H9 (cell line): ENCODE results near the gene RIPOR1. TPM values are rescaled to one million over a fixed set of nuclear protein-coding genes. Genes with fewer than 3 reads are reported as not detected.

Experiments used
- DNase-seq: peaks from one replicate; pipeline ENCODE4 v3.0.0-alpha.2; 2017
- H2AFZ ChIP-seq: one replicate; pipeline ENCODE4 v1.6.1; 2013; ENCODE audit warnings: mild to moderate bottlenecking, low read length, control low read depth, moderate library complexity
- H2AK5ac ChIP-seq: 2 replicates; pipeline ENCODE4 v1.6.1; 2013; ENCODE audit warnings: low read length, control low read depth, mixed read lengths; ENCODE audit not compliant: insufficient read length
- H2BK120ac ChIP-seq: one replicate; pipeline ENCODE4 v1.6.1; 2013; ENCODE audit warnings: low read depth, mild to moderate bottlenecking, low read length, control low read depth, inconsistent platforms; ENCODE audit not compliant: poor library complexity, severe bottlenecking
- H2BK12ac ChIP-seq: 2 replicates; pipeline ENCODE4 v1.6.1; 2013; ENCODE audit warnings: low read length, control low read depth, mixed read lengths, low read depth; ENCODE audit not compliant: insufficient read length
- H2BK15ac ChIP-seq: 2 replicates; pipeline ENCODE4 v1.6.1; 2013; ENCODE audit warnings: low read depth, low read length, control low read depth
- H2BK20ac ChIP-seq: one replicate; pipeline ENCODE4 v1.6.1; 2013; ENCODE audit warnings: low read depth, mild to moderate bottlenecking, low read length, control low read depth, inconsistent platforms; ENCODE audit not compliant: poor library complexity, severe bottlenecking
- H2BK5ac ChIP-seq: 2 replicates; pipeline ENCODE4 v1.6.1; 2013; ENCODE audit warnings: low read length, control low read depth, mixed read lengths; ENCODE audit not compliant: insufficient read length
- H3K14ac ChIP-seq: 2 replicates; pipeline ENCODE4 v1.6.1; 2013; ENCODE audit warnings: low read length, control low read depth; ENCODE audit not compliant: insufficient read depth
- H3K18ac ChIP-seq: 2 replicates; pipeline ENCODE4 v1.6.1; 2013; ENCODE audit warnings: low read depth, mild to moderate bottlenecking, mixed read lengths, low read length, control low read depth; ENCODE audit not compliant: insufficient read length
- H3K23ac ChIP-seq: 2 replicates; pipeline ENCODE4 v1.6.1; 2013; ENCODE audit warnings: low read length, control low read depth, mixed read lengths, low read depth; ENCODE audit not compliant: insufficient read length
- H3K23me2 ChIP-seq: 2 replicates; pipeline ENCODE4 v1.6.1; 2013; ENCODE audit warnings: low read depth, mild to moderate bottlenecking, mixed read lengths, low read length, control low read depth; ENCODE audit not compliant: insufficient read length, poor library complexity, severe bottlenecking
- H3K27ac ChIP-seq: 2 replicates; pipeline ENCODE4 v1.5.1; 2013; ENCODE audit warnings: low read length, control low read depth, mixed read lengths, low read depth; ENCODE audit not compliant: insufficient read length
- H3K27me3 ChIP-seq: 2 replicates; pipeline ENCODE4 v1.6.1; 2013; ENCODE audit warnings: low read length, control low read depth, inconsistent platforms; ENCODE audit not compliant: insufficient read depth
- H3K4ac ChIP-seq: 2 replicates; pipeline ENCODE4 v1.6.1; 2013; ENCODE audit warnings: low read depth, mild to moderate bottlenecking, control low read depth, inconsistent platforms, low read length, moderate library complexity
- H3K4me1 ChIP-seq: 2 replicates; pipeline ENCODE4 v1.6.1; 2013; ENCODE audit warnings: low read length, control low read depth, inconsistent platforms; ENCODE audit not compliant: insufficient read depth
- H3K4me2 ChIP-seq: 2 replicates; pipeline ENCODE4 v1.6.1; 2013; ENCODE audit warnings: low read length, control low read depth, mixed read lengths; ENCODE audit not compliant: insufficient read length, insufficient read depth
- H3K56ac ChIP-seq: 2 replicates; pipeline ENCODE4 v1.6.1; 2013; ENCODE audit warnings: low read depth, mild to moderate bottlenecking, mixed read lengths, low read length, control low read depth; ENCODE audit not compliant: insufficient read length
- H3K79me1 ChIP-seq: 2 replicates; pipeline ENCODE4 v1.6.1; 2013; ENCODE audit warnings: low read depth, mild to moderate bottlenecking, moderate library complexity, low read length, control low read depth, inconsistent platforms; ENCODE audit not compliant: insufficient read depth, poor library complexity, severe bottlenecking
- H3K79me2 ChIP-seq: 2 replicates; pipeline ENCODE4 v1.6.1; 2013; ENCODE audit warnings: low read length, control low read depth, inconsistent platforms; ENCODE audit not compliant: insufficient read depth
- H3K9ac ChIP-seq: 2 replicates; pipeline ENCODE4 v1.6.1; 2013; ENCODE audit warnings: low read length, control low read depth, mixed read lengths; ENCODE audit not compliant: insufficient read length; ENCODE audit errors: extremely low read depth
- H3K9me3 ChIP-seq: one replicate; pipeline ENCODE4 v1.6.1; 2013; ENCODE audit warnings: low read depth, low read length, inconsistent platforms; ENCODE audit not compliant: control insufficient read depth
- H3T11ph ChIP-seq: one replicate; pipeline ENCODE4 v1.6.1; 2013; ENCODE audit warnings: mild to moderate bottlenecking, low read length, control low read depth, inconsistent platforms
- H4K20me1 ChIP-seq: one replicate; pipeline ENCODE4 v1.6.1; 2013; ENCODE audit not compliant: control insufficient read depth, insufficient read length, insufficient read depth
- H4K5ac ChIP-seq: 2 replicates; pipeline ENCODE4 v1.6.1; 2013; ENCODE audit warnings: low read depth, mild to moderate bottlenecking, mixed read lengths, low read length, control low read depth; ENCODE audit not compliant: insufficient read length
- H4K8ac ChIP-seq: replicated peaks from 2 replicates; pipeline ENCODE4 v1.6.1; 2013; ENCODE audit warnings: low read length, control low read depth, mixed read lengths, low read depth; ENCODE audit not compliant: insufficient read length
- H4K91ac ChIP-seq: 2 replicates; pipeline ENCODE4 v1.6.1; 2013; ENCODE audit warnings: low read depth, mild to moderate bottlenecking, moderate library complexity, mixed read lengths, low read length, control low read depth; ENCODE audit not compliant: insufficient read length
- H3K27ac Mint-ChIP-seq, 3 experiments: 2 replicates in 2 of 3; 3 replicates in 1 of 3; pipeline ENCODE4 v1.8.0; 2020 to 2021; ENCODE audit warnings: mixed read lengths in 3 of 3, mild to moderate bottlenecking in 1 of 3, moderate library complexity in 1 of 3
- H3K27me3 Mint-ChIP-seq: 2 replicates; pipeline ENCODE4 v1.8.0; 2021; ENCODE audit warnings: low read depth, mild to moderate bottlenecking, moderate library complexity, mixed read lengths
- H3K36me3 Mint-ChIP-seq, 3 experiments: 2 replicates in 2 of 3; 3 replicates in 1 of 3; pipeline ENCODE4 v1.8.0; 2020 to 2021; ENCODE audit warnings: low read depth in 3 of 3, mixed read lengths in 3 of 3; ENCODE audit not compliant: insufficient read depth in 1 of 3
- H3K4me1 Mint-ChIP-seq, 2 experiments: 2 replicates each; pipeline ENCODE4 v1.8.0; 2020; ENCODE audit warnings: mixed read lengths in 2 of 2
- H3K4me3 Mint-ChIP-seq, 2 experiments: 2 replicates in 1 of 2; 3 replicates in 1 of 2; pipeline ENCODE4 v1.8.0; 2020 to 2021; ENCODE audit warnings: mild to moderate bottlenecking in 2 of 2, mixed read lengths in 2 of 2, moderate library complexity in 1 of 2
- H3K9me3 Mint-ChIP-seq, 2 experiments: 2 replicates in 1 of 2; 3 replicates in 1 of 2; pipeline ENCODE4 v1.8.0; 2020; ENCODE audit warnings: mild to moderate bottlenecking in 2 of 2, mixed read lengths in 2 of 2, moderate library complexity in 1 of 2
- WGBS: extraction: QIAGEN DNeasy Blood & Tissue Kit; methylation state at CpG from one replicate; pipeline ENCODE4 v1.1.7; 2013; ENCODE audit warnings: missing lambda C conversion rate, low lambda C conversion rate, mixed read lengths; ENCODE audit not compliant: insufficient read length; ENCODE audit errors: extremely low coverage; 5-methylcytosine and 5-hydroxymethylcytosine counted together
- total RNA-seq: library from RNA; stranded (reverse); gene quantifications from 2 replicates; pipeline ENCODE4 v1.2.1, GENCODE V29; 2021
- TF ChIP-seq, protein P1 (sequence below): fragments of 200-600 bp; sonication (generic); conservative IDR thresholded peaks from 3 replicates; pipeline ENCODE4 v1.8.0; 2021; ENCODE audit warnings: antibody characterized with exemption, mild to moderate bottlenecking

The RIPOR1 gene
- total RNA-seq, 1 experiment from 2014 or later: 14.3 TPM

GRCh38 chr16:67545665-67546024 lies 17.0 kb downstream of the RIPOR1 start:
- DNase-seq: no peak
- H2AFZ ChIP-seq: no peak overlapping the region
- H3K23ac ChIP-seq: no peak overlapping the region
- H3K9me3 Mint-ChIP-seq: no peaks in the 10 kb centered on the region; a peak in 1 of 5 replicates
- no peak overlapping the region for H3K27ac ChIP-seq
- H3K14ac ChIP-seq: no peak overlapping the region
- H3K79me2 ChIP-seq: no peaks in the 10 kb centered on the region
- no CpG with 5 or more reads among the region's 14 CpGs for WGBS
- H2BK5ac ChIP-seq: no peak overlapping the region
- H4K91ac ChIP-seq: no peak overlapping the region
- H3K56ac ChIP-seq: no peak overlapping the region
- no peak overlapping the region for H2AK5ac ChIP-seq
- H3K9me3 ChIP-seq: no peaks in the 10 kb centered on the region
- H3K4me3 Mint-ChIP-seq: no peak overlapping the region
- H3K9ac ChIP-seq: no peak overlapping the region
- no peak overlapping the region for H4K8ac ChIP-seq
- H2BK20ac ChIP-seq: no peak overlapping the region
- no peak overlapping the region for H3T11ph ChIP-seq
- no peaks in the 10 kb centered on the region; the same call in 1 of the 2 replicates for H3K4me1 ChIP-seq
- H3K27me3 ChIP-seq: no peaks in the 10 kb centered on the region
- no peak overlapping the region for H2BK12ac ChIP-seq
- H3K79me1 ChIP-seq: no peaks in the 10 kb centered on the region
- H2BK120ac ChIP-seq: no peak overlapping the region
- no peak overlapping the region for H3K18ac ChIP-seq
- no peak overlapping the region for H2BK15ac ChIP-seq
- no peak overlapping the region for H3K27ac Mint-ChIP-seq
- TF ChIP-seq, protein P1, sequence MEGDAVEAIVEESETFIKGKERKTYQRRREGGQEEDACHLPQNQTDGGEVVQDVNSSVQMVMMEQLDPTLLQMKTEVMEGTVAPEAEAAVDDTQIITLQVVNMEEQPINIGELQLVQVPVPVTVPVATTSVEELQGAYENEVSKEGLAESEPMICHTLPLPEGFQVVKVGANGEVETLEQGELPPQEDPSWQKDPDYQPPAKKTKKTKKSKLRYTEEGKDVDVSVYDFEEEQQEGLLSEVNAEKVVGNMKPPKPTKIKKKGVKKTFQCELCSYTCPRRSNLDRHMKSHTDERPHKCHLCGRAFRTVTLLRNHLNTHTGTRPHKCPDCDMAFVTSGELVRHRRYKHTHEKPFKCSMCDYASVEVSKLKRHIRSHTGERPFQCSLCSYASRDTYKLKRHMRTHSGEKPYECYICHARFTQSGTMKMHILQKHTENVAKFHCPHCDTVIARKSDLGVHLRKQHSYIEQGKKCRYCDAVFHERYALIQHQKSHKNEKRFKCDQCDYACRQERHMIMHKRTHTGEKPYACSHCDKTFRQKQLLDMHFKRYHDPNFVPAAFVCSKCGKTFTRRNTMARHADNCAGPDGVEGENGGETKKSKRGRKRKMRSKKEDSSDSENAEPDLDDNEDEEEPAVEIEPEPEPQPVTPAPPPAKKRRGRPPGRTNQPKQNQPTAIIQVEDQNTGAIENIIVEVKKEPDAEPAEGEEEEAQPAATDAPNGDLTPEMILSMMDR: no peak
- no peak overlapping the region for H3K4ac ChIP-seq
- peaks cover 18% of the 10 kb centered on the region for H3K27me3 Mint-ChIP-seq
- no peak overlapping the region for H4K5ac ChIP-seq
- peaks cover 2 to 13% (median 11%) of the 10 kb centered on the region in 3 experiments; a peak in 6 of 7 replicates for H3K36me3 Mint-ChIP-seq
- H3K23me2 ChIP-seq: no peaks in the 10 kb centered on the region
- no peaks in the 10 kb centered on the region for H4K20me1 ChIP-seq
- peaks cover 5 to 16% of the 10 kb centered on the region in 2 experiments; a peak in 3 of 4 replicates for H3K4me1 Mint-ChIP-seq
- H3K4me2 ChIP-seq: no peak overlapping the region
